ENCODE measurements around the gene TAS2R41.

DNA sequence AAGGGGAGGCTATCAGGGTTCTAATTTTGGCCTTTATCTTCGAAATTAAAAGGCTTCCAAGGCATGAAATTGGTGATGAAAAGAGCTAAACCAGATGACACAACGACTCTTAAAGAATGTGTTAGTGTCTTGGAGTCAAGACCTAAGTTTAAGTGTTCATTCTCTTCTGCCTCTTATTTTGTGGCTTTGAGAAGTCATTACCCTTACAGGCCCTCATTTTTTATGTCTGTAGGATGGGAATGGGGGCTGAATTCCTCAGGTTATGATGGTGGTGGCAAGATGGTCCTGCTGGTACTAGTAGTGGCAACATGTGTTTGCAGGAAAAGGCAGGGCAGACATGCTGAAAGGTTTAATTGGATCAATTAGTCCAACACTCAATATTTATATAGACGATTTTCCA, 19.0 kb upstream of the TAS2R41 start:
- TF ChIP-seq, protein P1, sequence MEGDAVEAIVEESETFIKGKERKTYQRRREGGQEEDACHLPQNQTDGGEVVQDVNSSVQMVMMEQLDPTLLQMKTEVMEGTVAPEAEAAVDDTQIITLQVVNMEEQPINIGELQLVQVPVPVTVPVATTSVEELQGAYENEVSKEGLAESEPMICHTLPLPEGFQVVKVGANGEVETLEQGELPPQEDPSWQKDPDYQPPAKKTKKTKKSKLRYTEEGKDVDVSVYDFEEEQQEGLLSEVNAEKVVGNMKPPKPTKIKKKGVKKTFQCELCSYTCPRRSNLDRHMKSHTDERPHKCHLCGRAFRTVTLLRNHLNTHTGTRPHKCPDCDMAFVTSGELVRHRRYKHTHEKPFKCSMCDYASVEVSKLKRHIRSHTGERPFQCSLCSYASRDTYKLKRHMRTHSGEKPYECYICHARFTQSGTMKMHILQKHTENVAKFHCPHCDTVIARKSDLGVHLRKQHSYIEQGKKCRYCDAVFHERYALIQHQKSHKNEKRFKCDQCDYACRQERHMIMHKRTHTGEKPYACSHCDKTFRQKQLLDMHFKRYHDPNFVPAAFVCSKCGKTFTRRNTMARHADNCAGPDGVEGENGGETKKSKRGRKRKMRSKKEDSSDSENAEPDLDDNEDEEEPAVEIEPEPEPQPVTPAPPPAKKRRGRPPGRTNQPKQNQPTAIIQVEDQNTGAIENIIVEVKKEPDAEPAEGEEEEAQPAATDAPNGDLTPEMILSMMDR (IDR thresholded peaks at IDR 0.05): no peak
- no peak for TF ChIP-seq POLR2A (IDR thresholded peaks at IDR 0.05)

All from body of pancreas (tissue), 4 donors.